Activated naive CD8-positive, alpha-beta T cell treated with anti-CD3 and anti-CD28 coated beads, Interleukin-2, amount 10 ng/mL, durations not matched to agents 7 days and 5 days (primary cell): ENCODE measurements around the gene ING3. TPM values are rescaled to one million over a fixed set of nuclear protein-coding genes. Genes with fewer than 3 reads are reported as not detected.

Experiments used
- ATAC-seq: fragments of 150-1000 bp; cut with Tn5 transposase; one replicate; pipeline ENCODE4 v1.10.0; 2021; ENCODE audit warnings: low read depth, moderate library complexity
- POLR2A ChIA-PET: fragments of 350-600 bp; sonication (Branson Sonifier 250); formaldehyde crosslinking; loops from one replicate; lab custom pipeline; 2021; ENCODE audit warnings: antibody characterized with exemption; lab: Charles Lee
- DNase-seq: peaks from one replicate; pipeline ENCODE4 v3.0.0; 2021
- H3K27ac Mint-ChIP-seq: one replicate; pipeline ENCODE4 v1.8.0; 2022; ENCODE audit warnings: mild to moderate bottlenecking, mixed read lengths
- H3K27me3 Mint-ChIP-seq: one replicate; pipeline ENCODE4 v1.8.0; 2022; ENCODE audit warnings: mild to moderate bottlenecking, moderate library complexity, mixed read lengths
- H3K36me3 Mint-ChIP-seq: one replicate; pipeline ENCODE4 v1.8.0; 2021; ENCODE audit warnings: mild to moderate bottlenecking, mixed read lengths
- H3K4me1 Mint-ChIP-seq: one replicate; pipeline ENCODE4 v1.8.0; 2021; ENCODE audit warnings: mixed read lengths
- H3K4me3 Mint-ChIP-seq: one replicate; pipeline ENCODE4 v1.8.0; 2022; ENCODE audit warnings: mild to moderate bottlenecking, moderate library complexity, mixed read lengths
- H3K9me3 Mint-ChIP-seq: one replicate; pipeline ENCODE4 v1.8.0; 2021; ENCODE audit warnings: mixed read lengths
- total RNA-seq, 2 experiments: library from RNA; stranded (reverse); gene quantifications; one replicate each; pipeline ENCODE4 v1.2.3, GENCODE V29; 2021

ING3 gene
- total RNA-seq, 2 experiments from 2014 or later: 20.4 to 23.3 TPM

DNA sequence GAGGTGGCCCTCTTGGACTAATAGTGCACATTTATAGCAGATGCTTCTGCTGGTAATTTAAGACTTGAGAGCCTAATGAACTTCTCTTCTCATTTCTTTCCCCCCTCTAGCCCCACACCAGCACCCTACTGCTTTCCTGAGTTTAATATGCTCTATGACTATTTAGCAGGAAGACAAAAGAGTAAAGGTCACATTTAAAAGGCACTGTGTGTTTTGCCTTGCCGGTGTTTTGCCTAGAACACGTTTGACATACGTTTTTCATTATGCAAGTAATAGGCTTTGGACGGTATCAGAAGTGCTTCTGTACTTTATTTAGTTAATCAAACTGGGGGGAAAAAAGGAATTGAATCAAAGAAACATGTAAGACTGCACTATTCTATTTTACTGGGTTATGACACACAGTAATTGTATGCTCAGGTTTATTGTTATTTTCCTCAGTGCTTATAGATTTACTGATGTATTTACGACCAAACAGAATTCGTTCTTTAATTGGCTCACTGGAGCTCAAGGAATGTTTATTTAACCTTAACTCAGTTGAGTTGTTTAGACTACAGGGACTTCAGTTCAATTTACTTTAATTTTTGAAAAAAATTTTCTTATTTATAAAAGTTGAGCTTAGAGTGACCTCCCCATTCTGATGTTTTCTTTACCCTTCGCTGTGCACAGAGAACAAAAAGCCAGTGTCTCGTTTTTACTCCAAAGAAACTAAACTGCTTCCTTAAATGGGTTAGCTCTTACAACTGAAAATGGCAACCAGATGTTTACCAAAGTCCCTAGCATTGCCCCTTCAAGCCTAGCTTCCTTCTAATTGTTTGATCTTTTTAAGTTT, 73.3 kb downstream of the ING3 start:
- Mint-ChIP-seq H3K27ac (no peak overlapping the region), H3K36me3 (peaks cover 2% of the 10 kb centered on the region), H3K9me3 (peaks cover 8% of the 10 kb centered on the region), H3K27me3 (peaks cover 4% of the 10 kb centered on the region), H3K4me3 (no peak overlapping the region), H3K4me1 (no peaks in the 10 kb centered on the region)
- no peak for ATAC-seq
- DNase-seq: no peak
- POLR2A ChIA-PET: no interaction called here

DNA sequence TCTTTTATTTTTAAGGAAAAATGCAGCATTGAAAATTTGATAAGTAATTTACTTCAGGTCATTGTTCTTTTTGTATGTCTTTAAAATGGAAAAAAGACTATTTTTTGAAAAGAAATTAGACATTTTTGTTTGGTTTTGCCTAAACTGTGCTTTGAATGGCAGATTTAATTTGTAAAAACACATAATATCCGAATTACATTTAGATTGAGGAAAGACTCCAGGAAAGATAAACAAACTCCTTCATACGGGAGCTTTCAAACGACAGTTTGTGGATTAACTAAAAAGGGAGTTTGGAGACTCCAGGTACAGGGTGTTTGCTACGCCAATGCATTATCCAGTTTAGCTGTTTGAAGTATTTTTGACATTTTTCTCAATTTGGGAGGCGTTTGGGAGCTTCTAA, 74.0 kb downstream of the ING3 start:
- ATAC-seq: no peak
- Mint-ChIP-seq H3K4me3 (no peak overlapping the region), H3K27ac (no peak overlapping the region), H3K27me3 (peaks cover 4% of the 10 kb centered on the region), H3K9me3 (peaks cover 8% of the 10 kb centered on the region), H3K36me3 (peaks cover 2% of the 10 kb centered on the region), H3K4me1 (no peaks in the 10 kb centered on the region)
- POLR2A ChIA-PET: no interaction called here
- no peak for DNase-seq

DNA sequence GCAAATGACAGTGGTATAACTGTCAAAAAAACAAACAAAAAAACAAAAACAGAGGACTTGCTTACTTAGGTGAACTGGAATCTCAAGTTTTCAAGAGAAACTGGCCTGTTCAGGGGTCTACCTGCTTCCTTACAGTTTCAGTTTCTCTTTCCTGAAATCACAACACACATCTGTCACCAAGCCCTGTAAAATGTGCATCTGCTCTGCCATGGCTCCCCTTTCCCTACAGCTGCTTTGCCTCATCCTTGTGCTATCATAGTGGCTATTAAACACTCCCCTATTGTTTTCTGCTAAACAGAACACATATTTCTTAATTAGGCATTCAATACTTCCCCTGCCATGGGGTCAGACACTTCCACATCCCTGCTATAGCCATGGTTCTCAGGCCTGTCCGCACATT, 75.6 kb downstream of the ING3 start:
- DNase-seq (no peak), ATAC-seq (no peak)
- Mint-ChIP-seq H3K36me3 (peaks cover 2% of the 10 kb centered on the region), H3K4me1 (no peaks in the 10 kb centered on the region), H3K4me3 (no peak overlapping the region), H3K27me3 (peaks cover 4% of the 10 kb centered on the region), H3K9me3 (peaks cover 8% of the 10 kb centered on the region), H3K27ac (no peak overlapping the region)
- POLR2A ChIA-PET: no interaction called here

DNA sequence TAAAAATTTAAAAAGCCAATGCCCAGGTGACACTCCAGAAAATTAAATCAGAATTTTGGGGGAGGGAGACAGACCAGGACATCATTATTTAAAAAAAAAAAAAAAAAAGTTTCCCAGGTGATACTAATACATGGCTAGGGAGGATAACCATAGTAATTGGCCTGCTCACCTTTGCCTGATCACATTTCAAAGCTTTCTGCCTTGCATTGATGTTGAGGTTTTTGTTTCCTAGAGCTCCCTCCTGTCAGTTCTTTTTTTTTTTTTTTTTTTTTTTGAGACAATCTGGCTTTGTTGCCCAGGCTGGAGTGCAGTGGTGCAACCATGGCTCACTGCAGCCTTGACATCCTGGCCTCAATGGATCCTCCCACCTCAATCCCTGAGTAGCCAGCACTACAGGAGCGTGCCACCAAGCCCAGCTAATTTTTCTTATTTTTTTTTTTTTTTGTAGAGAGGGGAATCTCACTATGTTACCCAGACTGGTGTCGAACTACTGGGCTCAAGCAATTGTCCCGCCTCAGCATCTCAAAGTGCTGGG, 76.1 kb downstream of the ING3 start:
- no peak overlapping the region for H3K27ac Mint-ChIP-seq
- H3K4me3 Mint-ChIP-seq: no peak overlapping the region
- POLR2A ChIA-PET: no interaction called here
- no peak for DNase-seq
- H3K9me3 Mint-ChIP-seq: peaks cover 8% of the 10 kb centered on the region
- H3K27me3 Mint-ChIP-seq: peaks cover 4% of the 10 kb centered on the region
- H3K4me1 Mint-ChIP-seq: no peaks in the 10 kb centered on the region
- no peak for ATAC-seq
- peaks cover 2% of the 10 kb centered on the region for H3K36me3 Mint-ChIP-seq

Other genes with a start within 250 kb of the ING3 start
- not detected for gene TSPAN12, start 92.6 kb upstream of the ING3 start, total RNA-seq
- gene CPED1, start 37.9 kb downstream of the ING3 start, total RNA-seq: not detected